HL-60/S4 (cell line): ENCODE measurements around the gene SLC47A1.

Source experiments
- in situ Hi-C: fragments of 300-500 bp; cut with MboI; formaldehyde crosslinking; loops from 2 replicates; pipeline ENCODE4 v1.14.3; 2022; ENCODE audit warnings: low sequenced_read_pairs

The SLC47A1 gene

DNA sequence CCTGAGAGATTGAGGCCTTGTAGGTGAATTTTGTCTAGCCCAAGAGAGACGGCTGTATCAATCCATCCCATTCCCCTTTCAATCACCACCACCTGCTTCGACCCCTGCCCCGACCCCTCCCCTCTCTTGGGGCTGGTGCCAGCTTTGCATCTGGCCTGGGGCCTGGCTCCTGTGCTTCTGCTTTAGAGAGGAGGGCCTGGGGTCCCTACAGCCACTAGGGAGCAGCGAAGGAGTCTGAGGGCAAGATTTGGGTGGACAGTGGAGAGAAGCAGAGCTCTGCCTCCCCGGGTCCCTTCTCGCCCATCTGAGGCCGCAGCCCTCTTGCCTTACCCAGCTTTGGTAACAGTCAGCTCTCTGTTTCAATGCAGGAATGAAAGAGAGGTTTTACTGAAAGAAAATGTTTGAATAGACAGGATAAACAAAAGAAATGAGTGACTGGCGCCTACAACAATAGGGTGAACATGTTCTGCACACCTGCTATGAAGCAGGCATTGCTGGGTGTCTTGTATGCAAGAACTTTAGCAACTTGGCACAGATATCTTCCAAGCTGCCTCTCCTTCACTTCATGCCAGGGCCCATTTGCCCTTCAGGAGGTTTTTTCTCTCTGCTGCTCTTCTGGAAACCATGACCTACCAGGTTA is 57.4 kb downstream of the SLC47A1 start:
- in situ Hi-C loops = no loop called here

DNA sequence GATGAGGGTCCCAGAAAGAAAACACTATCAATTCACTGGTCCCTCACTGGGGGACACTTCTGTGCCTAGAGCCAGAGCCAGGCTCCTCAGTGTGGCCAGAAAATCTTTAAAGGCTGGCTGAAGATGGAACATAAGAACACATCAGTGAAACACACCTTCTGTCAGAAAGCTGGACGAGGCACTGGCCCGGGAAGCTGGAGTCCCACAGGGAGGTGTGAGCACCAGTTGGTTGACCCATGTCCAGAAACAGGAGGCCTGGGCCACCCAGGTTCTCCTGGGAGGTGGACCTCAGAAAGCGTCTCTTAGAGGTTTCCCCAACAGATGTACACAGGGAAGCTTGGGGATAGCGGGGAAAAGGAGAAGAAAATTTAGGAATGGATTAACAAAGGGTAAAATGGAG is 58.7 kb downstream of the SLC47A1 start:
- in situ Hi-C loops = no loop called here

DNA sequence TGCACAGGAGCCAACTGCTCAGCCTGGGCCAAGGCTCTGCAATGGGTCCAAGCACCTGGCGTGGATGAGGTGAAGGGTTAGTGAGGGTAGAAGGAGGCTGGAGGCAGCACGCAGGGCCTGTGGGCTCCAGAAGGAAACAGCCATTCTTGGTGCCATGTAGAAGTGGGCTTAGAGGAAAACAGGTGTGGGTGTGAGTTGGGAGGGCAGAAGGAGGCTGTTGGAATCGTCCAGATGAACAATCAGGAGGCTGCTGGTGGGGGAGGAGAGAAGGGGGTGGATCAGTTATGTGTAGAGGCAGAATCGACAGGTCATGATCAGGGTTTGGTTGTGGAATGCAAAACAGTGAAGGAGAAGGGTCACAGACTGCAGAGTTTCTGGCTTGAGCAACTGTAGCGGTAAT is 63.2 kb downstream of the SLC47A1 start:
- in situ Hi-C loops = no loop called here

DNA sequence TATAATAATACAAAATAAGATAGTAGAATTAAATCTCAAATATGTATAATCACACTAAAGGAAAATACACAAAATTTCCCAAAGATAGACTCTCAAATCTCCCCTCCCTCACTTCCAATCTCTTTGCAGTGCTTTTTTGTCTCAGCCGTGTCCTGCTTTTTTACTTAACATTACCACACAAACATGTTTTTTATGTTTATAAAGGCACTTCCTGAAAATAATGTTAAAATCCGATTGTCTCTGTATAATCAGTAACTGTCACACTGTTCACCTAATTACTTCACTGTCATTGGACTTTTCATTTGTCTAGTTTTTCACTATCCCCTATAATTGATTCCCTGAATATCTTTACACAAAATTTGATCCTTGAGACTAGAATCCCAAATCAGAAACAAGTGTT is 76.7 kb downstream of the SLC47A1 start:
- in situ Hi-C loops = no loop called here

DNA sequence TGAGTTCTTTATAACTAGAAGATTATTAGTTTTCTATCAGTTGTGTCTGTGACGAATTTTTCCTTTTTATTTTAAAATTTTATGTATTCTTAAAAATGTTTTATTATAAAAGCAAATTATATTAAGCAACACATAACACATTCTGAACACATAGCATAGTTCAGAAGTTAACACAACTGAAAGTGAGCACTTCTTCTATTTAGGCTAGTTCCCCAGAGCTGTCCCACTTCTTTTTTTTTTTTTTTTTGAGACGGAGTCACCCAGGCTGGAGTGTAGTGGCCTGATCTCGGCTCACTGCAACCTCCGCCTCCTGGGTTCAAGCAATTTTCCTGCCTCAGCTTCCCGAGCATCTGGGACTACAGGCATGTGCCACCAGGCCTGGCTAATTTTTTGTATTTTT is 77.2 kb downstream of the SLC47A1 start:
- in situ Hi-C loops = no loop called here

DNA sequence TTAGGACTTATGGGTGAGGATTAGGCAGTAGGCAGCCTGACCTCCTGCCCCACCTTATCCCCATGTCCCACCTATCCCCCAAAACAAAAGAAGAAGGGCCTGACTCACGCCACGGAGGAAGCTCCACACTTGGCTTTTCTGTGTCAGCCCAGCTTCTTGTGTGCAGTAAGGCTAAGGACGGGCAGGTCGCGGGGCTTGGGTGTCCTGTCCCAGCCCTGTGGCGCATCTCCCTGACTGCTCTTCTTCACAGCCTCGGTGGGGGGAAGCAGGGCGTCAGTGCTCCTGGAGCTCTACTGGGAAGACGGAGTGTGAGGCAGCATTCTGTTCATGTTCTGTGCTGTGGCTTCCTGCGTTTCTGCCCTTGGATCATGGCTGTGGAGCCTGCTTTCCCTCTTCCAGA is 80.3 kb downstream of the SLC47A1 start:
- in situ Hi-C loops = no loop called here

DNA sequence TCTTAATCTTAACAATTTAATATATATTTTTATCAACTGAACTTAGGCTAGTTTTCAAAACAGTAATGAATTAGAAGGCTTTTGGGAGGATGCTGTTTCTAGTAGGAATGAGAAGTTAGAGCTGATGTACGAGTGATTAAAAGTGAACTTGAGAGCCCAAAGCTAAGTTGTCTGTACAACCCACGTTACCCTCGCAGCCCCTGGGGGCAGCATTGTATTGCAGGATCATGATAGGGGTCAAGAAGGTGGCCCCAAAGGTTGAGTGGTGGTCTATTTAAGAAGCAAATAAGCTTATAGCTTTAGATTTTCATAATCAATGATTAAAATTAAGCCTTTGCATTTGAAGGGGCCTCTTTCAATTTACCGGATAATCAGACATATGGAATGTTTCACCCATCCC is 81.2 kb downstream of the SLC47A1 start:
- in situ Hi-C loops = no loop called here

DNA sequence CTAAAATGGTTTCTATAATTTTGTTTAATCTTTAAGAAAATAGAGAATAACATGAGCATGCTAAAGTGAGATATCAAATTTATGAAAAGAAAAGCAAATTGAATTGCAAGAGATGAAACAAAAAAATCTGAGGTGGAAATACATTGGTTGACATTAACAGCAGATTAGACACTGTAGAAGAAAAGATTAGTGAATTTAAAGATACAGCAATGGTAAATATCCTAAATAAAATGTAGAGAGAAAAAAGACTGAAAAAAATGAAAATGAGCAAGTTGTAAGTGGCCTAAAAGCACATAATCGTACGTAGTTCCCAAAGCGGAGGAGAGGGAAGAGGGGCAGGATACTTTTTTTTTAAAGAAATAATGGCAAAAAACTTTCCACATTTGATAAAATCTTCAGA is 84.4 kb downstream of the SLC47A1 start:
- in situ Hi-C loops = no loop called here

DNA sequence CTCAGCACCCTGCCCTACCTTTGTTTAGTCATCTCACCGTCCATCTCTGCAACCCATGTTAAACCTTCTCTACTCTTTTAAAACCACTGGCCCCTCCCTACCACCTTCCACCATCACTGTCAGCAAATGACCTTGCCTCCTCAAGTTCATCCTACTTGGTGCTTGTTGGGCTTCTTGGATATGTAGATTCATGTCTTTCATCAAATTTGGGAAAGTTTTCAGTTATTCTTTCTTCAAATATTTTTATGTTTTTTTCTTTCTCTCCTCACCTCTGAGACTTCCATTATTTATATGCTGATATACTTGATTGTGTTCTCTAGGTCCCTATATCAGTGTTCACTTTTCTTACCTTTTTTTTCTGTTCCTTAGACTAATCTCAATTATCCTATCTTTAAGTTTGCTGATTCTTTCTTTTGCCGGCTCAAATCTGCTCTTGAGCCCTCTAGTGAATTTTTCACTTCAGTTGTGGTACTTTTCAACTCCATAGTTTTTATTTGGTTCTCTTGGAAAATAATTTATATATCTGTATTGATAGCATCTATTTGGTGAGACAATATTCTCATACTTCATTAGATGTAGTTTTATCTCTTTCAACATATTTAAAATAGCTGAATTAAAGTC is 86.2 kb downstream of the SLC47A1 start:
- in situ Hi-C loops = no loop called here

DNA sequence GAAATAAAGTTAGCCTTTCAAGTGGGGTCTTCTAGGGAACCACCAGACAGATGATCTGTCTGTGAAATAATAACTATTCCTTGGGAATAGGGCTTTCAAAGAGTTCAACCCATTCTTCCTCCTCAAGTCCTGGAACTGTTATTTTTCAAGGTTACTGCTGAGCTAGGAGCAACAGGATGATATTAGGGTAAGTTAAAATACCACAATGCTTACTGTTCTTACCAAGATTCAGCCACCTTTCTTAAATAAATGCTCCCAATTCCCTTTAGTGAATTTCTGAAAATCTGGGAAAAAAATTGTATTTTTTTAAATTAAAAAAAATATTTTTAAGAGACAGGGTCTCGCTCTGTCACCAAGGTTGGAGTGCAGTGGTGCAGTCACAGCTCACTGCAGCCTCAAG is 88.0 kb downstream of the SLC47A1 start:
- in situ Hi-C loops = no loop called here

DNA sequence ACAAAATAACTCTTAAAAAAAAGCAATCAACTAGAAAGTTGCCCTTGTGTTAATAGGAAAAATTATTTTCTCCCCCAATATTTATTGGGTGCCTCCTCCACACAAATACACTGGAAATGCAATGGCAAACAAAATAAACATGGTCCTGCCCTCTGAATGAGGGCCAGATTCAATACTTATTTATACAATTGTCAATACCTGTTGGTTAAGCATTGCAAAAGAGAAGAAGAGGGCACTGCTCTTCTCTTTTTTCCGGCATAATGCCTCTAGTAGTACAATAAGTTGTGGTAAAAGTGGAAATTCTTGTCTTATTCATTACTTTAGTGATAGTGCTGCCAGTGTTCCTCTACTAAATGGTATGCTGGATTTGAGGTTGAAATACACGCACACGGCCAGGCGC is 92.4 kb downstream of the SLC47A1 start:
- in situ Hi-C loops = no loop called here
